Kidney epithelial cell (primary cell): ENCODE measurements around the gene UGDH. TPM values are rescaled to one million over a fixed set of nuclear protein-coding genes. Genes with fewer than 3 reads are reported as not detected.
"Not testable (repeated sequence)": the region's sequence is repeated elsewhere in the genome, so short reads cannot be mapped to it uniquely, and the experiment has no call there.

Source experiments
- DNase-seq: peaks from one replicate; pipeline ENCODE4 v3.0.0-alpha.2; 2010; ENCODE audit warnings: low read depth
- H3K27me3 ChIP-seq: 2 replicates; pipeline ENCODE4 v1.6.0; 2011; ENCODE audit warnings: low read length; ENCODE audit not compliant: control insufficient read depth, insufficient read depth
- H3K36me3 ChIP-seq: 2 replicates; pipeline ENCODE4 v1.5.1; 2011; ENCODE audit warnings: low read length; ENCODE audit not compliant: control insufficient read depth, insufficient read depth
- H3K4me3 ChIP-seq: 2 replicates; pipeline ENCODE4 v1.5.1; 2011; ENCODE audit warnings: low read depth, mild to moderate bottlenecking, control low read depth, low read length
- total RNA-seq: library from RNA; depleted of rRNA; stranded (reverse); fragments of >200 nt; gene quantifications from 2 replicates; pipeline ENCODE4 v1.2.3, GENCODE V29; 2015
- TF ChIP-seq, protein P1 (sequence below): IDR thresholded peaks from 2 replicates; pipeline ENCODE4 v1.5.1; 2011; ENCODE audit warnings: mild to moderate bottlenecking, moderate library complexity, low read length, control low read depth, inconsistent platforms; ENCODE audit not compliant: insufficient read depth, poor library complexity, severe bottlenecking

The UGDH gene
- total RNA-seq, 1 donor from 2014 or later = 124 TPM

DNA sequence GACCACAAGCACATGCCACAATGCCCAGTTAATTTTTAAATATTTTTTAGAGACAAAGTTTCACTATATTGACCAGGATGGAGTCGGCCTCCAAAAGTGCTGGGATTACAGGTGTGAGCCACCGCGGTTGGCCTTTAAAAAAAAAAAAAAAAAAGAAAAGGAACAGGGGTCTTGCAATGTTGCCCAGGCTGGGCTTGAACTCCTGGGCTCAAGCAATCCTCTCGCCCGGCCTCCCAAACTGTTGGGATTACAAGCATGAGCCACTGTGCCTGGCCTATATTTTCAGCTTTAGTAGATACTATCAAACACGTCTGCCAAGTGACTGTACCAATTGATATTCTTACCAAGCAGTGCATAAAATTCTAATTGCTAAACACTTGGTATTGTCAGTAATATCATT is 8.8 kb downstream of the UGDH start:
- no peak for DNase-seq
- Histone ChIP-seq H3K36me3 (no peaks in the 10 kb centered on the region), H3K27me3 (no peaks in the 10 kb centered on the region), H3K4me3 (no peak overlapping the region)
- TF ChIP-seq, protein P1, sequence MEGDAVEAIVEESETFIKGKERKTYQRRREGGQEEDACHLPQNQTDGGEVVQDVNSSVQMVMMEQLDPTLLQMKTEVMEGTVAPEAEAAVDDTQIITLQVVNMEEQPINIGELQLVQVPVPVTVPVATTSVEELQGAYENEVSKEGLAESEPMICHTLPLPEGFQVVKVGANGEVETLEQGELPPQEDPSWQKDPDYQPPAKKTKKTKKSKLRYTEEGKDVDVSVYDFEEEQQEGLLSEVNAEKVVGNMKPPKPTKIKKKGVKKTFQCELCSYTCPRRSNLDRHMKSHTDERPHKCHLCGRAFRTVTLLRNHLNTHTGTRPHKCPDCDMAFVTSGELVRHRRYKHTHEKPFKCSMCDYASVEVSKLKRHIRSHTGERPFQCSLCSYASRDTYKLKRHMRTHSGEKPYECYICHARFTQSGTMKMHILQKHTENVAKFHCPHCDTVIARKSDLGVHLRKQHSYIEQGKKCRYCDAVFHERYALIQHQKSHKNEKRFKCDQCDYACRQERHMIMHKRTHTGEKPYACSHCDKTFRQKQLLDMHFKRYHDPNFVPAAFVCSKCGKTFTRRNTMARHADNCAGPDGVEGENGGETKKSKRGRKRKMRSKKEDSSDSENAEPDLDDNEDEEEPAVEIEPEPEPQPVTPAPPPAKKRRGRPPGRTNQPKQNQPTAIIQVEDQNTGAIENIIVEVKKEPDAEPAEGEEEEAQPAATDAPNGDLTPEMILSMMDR = no peak

DNA sequence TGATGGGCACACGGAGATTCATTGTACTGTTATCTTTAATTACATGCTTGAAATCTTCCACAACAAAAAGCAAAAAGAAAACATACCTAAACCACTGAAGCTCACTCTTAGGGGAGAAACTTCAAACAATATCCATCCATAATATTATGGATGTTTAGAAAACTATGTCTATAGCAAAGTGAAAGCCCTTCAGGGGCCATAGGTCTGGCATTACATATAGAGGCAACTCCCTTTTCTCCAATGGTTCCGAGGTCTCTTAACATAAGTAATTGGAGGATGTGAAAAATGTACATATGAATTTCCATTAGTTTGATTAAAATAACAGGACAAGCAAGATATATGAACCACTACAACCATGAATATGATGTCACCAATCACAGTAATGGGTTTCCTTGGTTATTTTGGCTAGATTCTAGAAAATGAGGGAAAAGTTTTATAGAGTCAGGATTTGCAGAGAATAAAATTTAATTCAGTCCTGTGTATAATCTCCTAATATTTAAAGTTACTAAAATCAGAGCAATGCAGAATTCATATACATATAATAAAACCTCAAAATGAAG is 10.8 kb downstream of the UGDH start:
- DNase-seq = no peak
- Histone ChIP-seq H3K4me3 (no peak overlapping the region), H3K27me3 (no peaks in the 10 kb centered on the region), H3K36me3 (no peaks in the 10 kb centered on the region)
- TF ChIP-seq, protein P1 = no peak

DNA sequence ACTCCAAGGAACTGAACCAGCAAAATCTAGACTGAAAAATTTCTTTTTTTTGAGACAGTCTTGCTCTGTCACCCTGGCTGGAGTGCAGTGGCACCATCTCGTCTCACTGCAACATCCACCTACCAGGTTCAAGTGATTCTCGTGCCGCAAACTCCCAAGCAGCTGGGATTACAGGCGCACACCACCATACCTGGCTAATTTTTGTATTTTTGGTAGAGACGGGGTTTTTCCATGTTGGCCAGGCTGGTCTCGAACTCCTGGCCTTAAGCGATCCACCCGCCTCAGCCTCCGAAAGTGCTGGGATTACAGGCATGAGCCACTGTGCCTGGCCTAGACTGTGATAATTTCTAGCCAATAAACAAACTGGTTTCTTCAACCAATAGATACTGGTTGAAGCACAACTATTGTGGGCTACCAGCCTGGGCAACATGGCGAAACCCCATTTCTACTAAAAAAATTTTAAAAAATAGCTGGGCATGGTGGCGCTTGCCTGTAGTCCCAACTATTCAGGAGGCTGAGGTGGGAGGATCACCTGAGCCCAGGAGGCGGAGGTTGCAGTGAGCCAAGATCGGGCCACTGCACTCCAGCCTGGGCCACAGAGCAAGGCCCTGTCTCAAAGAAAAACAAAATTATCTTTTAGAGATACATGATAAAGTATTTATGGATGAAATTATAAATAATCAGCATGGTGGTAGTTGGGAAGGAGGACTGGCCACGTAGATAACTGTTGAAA is 11.4 kb downstream of the UGDH start:
- H3K4me3 ChIP-seq, H3K36me3 ChIP-seq, DNase-seq, H3K27me3 ChIP-seq: not testable (repeated sequence)

DNA sequence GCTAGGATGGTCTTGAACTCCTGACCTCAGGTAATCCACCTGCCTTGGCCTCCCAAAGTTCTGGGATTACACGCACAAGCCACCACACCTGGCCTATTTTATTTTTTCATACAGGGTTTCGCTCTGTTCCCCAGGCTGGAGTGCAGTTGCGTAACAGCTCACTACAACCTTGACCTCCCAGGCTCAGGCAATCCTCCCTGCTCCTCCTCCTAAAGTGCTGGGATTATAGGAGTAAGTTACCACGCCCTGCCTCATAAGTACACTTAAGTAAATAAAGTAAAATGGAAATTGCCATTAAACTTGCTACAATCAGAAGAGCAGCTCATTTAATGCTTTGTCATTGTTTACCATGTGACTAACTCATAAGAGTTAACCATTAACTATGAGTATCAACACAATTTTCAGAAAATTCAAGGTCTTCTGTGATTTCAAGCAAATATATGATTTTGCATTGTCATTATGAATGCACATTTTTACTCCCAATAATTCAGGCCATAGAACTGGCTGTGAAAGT is 12.3 kb downstream of the UGDH start:
- Histone ChIP-seq H3K36me3 (no peaks in the 10 kb centered on the region), H3K27me3 (no peaks in the 10 kb centered on the region), H3K4me3 (no peak overlapping the region)
- TF ChIP-seq, protein P1 = no peak
- no peak for DNase-seq

DNA sequence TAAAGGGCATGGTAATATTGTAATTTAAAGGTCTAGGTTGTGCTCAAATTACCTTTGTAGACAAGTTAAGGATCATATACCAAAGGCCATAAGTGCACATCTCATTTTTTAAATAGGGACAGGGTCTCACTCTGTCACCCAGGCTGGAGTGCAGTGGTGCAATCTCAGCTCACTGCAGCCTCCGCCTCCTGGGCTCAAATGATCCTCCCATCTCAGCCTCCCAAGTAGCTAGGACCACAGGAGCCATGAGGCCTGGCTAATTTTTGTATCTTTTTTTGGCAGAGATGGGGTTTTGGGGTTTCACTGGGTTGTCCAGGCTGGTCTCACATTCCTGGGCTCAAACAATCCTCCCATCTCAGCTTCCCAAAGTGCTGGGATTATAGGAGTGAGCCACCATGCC is 13.0 kb downstream of the UGDH start:
- H3K27me3 ChIP-seq, H3K4me3 ChIP-seq, DNase-seq, H3K36me3 ChIP-seq: not testable (repeated sequence)

DNA sequence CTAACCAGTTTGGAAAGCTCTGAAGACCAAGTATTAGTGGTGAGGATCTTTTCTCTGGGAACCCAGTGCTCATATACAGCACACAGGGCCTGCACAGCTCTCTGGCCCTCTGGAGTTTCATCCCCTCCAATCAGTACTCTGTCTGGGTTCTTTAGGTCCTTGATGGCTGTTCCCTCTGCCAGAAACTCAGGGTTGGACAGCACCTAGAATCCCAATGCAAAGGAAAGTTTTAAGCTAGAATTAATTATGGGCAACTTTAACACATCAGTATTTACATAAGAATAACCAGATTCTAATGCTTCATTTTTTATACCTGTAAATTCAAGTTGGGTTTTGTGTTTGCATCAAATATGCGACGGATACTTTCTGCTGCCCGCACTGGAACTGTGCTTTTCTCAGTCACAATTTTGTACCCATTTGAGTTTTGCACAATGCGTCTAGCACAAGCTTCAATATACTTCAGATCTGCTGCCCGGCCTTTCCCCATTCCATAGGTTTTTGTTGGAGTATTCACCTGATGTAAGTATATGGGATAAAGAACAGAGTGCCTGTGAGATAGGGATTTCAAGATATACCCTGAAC is 16.8 kb downstream of the UGDH start:
- TF ChIP-seq, protein P1 = no peak
- no peak overlapping the region for H3K4me3 ChIP-seq
- DNase-seq = no peak
- peaks cover 2% of the 10 kb centered on the region for H3K36me3 ChIP-seq
- H3K27me3 ChIP-seq = no peaks in the 10 kb centered on the region
